Body of pancreas (tissue), 4 donors: Measurements from ENCODE around the gene SSUH2.

Source experiments
- POLR2A ChIP-seq, 3 donors: fragments of 450-650 bp; IDR thresholded peaks; one replicate each; pipeline ENCODE4 v1.6.1; 2016; ENCODE audit warnings: antibody characterized with exemption in 3 of 3, mild to moderate bottlenecking in 2 of 3
- TF ChIP-seq, protein P1 (sequence below), 7 experiments: fragments of 450-650 bp in 4 of 7; fragments of 200-600 bp in 3 of 7; sonication (generic) in 3 of 7; IDR thresholded peaks; one replicate each; pipeline ENCODE4 v1.5.1; 2016 to 2019; ENCODE audit warnings: antibody characterized with exemption in 7 of 7

GRCh38 chr3:8678751-8679150 lies 34.2 kb upstream of the SSUH2 start:
- TF ChIP-seq, protein P1, sequence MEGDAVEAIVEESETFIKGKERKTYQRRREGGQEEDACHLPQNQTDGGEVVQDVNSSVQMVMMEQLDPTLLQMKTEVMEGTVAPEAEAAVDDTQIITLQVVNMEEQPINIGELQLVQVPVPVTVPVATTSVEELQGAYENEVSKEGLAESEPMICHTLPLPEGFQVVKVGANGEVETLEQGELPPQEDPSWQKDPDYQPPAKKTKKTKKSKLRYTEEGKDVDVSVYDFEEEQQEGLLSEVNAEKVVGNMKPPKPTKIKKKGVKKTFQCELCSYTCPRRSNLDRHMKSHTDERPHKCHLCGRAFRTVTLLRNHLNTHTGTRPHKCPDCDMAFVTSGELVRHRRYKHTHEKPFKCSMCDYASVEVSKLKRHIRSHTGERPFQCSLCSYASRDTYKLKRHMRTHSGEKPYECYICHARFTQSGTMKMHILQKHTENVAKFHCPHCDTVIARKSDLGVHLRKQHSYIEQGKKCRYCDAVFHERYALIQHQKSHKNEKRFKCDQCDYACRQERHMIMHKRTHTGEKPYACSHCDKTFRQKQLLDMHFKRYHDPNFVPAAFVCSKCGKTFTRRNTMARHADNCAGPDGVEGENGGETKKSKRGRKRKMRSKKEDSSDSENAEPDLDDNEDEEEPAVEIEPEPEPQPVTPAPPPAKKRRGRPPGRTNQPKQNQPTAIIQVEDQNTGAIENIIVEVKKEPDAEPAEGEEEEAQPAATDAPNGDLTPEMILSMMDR (IDR thresholded peaks at IDR 0.05): no peak
- no peak for TF ChIP-seq POLR2A (IDR thresholded peaks at IDR 0.05)
